Endothelial cell (in vitro differentiated cells): ENCODE results near the gene IKBKE. TPM values are rescaled to one million over a fixed set of nuclear protein-coding genes. Genes with fewer than 3 reads are reported as not detected.

Source experiments
- DNase-seq: peaks from one replicate; pipeline ENCODE4 v3.0.0; 2021; ENCODE audit warnings: low spot score
- H3K27ac Mint-ChIP-seq: one replicate; pipeline ENCODE4 v1.8.0; 2021; ENCODE audit warnings: mixed read lengths, inconsistent platforms; ENCODE audit not compliant: unreplicated experiment
- H3K27me3 Mint-ChIP-seq: one replicate; pipeline ENCODE4 v1.8.0; 2021; ENCODE audit warnings: mild to moderate bottlenecking, moderate library complexity, mixed read lengths, inconsistent platforms; ENCODE audit not compliant: unreplicated experiment
- H3K36me3 Mint-ChIP-seq: one replicate; pipeline ENCODE4 v1.8.0; 2021; ENCODE audit warnings: mild to moderate bottlenecking, low read depth, mixed read lengths, inconsistent platforms; ENCODE audit not compliant: unreplicated experiment
- H3K4me1 Mint-ChIP-seq: one replicate; pipeline ENCODE4 v1.8.0; 2021; ENCODE audit warnings: mild to moderate bottlenecking, mixed read lengths, inconsistent platforms; ENCODE audit not compliant: unreplicated experiment
- H3K4me3 Mint-ChIP-seq: one replicate; pipeline ENCODE4 v1.8.0; 2021; ENCODE audit warnings: mild to moderate bottlenecking, mixed read lengths, inconsistent platforms; ENCODE audit not compliant: unreplicated experiment
- H3K9me3 Mint-ChIP-seq: one replicate; pipeline ENCODE4 v1.8.0; 2021; ENCODE audit warnings: mixed read lengths, inconsistent platforms; ENCODE audit not compliant: unreplicated experiment
- CTCF ChIP-seq: fragments of 200-600 bp; sonication (generic); IDR thresholded peaks from one replicate; pipeline ENCODE4 v1.5.0; 2021; ENCODE audit warnings: antibody characterized with exemption; ENCODE audit not compliant: unreplicated experiment
- total RNA-seq: library from RNA; stranded (reverse); fragmentation: NEBNext Ultra II Directional; extraction: Animal tissue kit (Norgen Biotek cat#: 25700); gene quantifications from one replicate; pipeline ENCODE4 v1.2.1, GENCODE V29; 2021; ENCODE audit not compliant: unreplicated experiment

Gene IKBKE
- total RNA-seq, 1 donor from 2014 or later = 20.9 TPM

- H3K27me3 Mint-ChIP-seq = peaks cover 13% of the 10 kb centered on the region
- no peak for TF ChIP-seq CTCF
- peaks cover 19% of the 10 kb centered on the region for H3K36me3 Mint-ChIP-seq
- H3K27ac Mint-ChIP-seq = no peak overlapping the region
- H3K9me3 Mint-ChIP-seq = no peaks in the 10 kb centered on the region
- peaks cover 49% of the 10 kb centered on the region for H3K4me1 Mint-ChIP-seq
- DNase-seq = no peak
- H3K4me3 Mint-ChIP-seq = peak overlapping the region; percentile 82
Observed at GRCh38 chr1:206472024-206472423, 1.7 kb downstream of the IKBKE start.

- no peak for TF ChIP-seq CTCF
- H3K4me3 Mint-ChIP-seq = peak overlapping the region; percentile 82
- DNase-seq = peak; percentile 61
- H3K36me3 Mint-ChIP-seq = peaks cover 22% of the 10 kb centered on the region
- H3K9me3 Mint-ChIP-seq = no peaks in the 10 kb centered on the region
- no peak overlapping the region for H3K27ac Mint-ChIP-seq
- H3K27me3 Mint-ChIP-seq = peaks cover 14% of the 10 kb centered on the region
- peaks cover 47% of the 10 kb centered on the region for H3K4me1 Mint-ChIP-seq
Observed at GRCh38 chr1:206472454-206472853, 2.2 kb downstream of the IKBKE start.

- no peak for TF ChIP-seq CTCF
- Mint-ChIP-seq H3K36me3 (peaks cover 22% of the 10 kb centered on the region), H3K27me3 (peaks cover 14% of the 10 kb centered on the region), H3K27ac (no peak overlapping the region), H3K9me3 (no peaks in the 10 kb centered on the region), H3K4me1 (peaks cover 44% of the 10 kb centered on the region), H3K4me3 (no peak overlapping the region)
- no peak for DNase-seq
Observed at GRCh38 chr1:206472886-206473285, 2.6 kb downstream of the IKBKE start.

- Mint-ChIP-seq H3K9me3 (no peaks in the 10 kb centered on the region), H3K36me3 (peaks cover 26% of the 10 kb centered on the region), H3K27ac (no peak overlapping the region), H3K4me3 (no peak overlapping the region), H3K4me1 (peaks cover 28% of the 10 kb centered on the region), H3K27me3 (peaks cover 14% of the 10 kb centered on the region)
- DNase-seq = no peak
- no peak for TF ChIP-seq CTCF
Observed at GRCh38 chr1:206476058-206476457, 5.8 kb downstream of the IKBKE start.

- no peak for DNase-seq
- Mint-ChIP-seq H3K27ac (no peak overlapping the region), H3K4me3 (peak overlapping the region; percentile 56), H3K36me3 (peaks cover 26% of the 10 kb centered on the region), H3K27me3 (peaks cover 13% of the 10 kb centered on the region), H3K4me1 (peaks cover 24% of the 10 kb centered on the region), H3K9me3 (no peaks in the 10 kb centered on the region)
- TF ChIP-seq CTCF = no peak
Observed at GRCh38 chr1:206476591-206476990, 6.3 kb downstream of the IKBKE start.
